Skin epidermis (tissue), 12 donors: ENCODE data around the gene SH3GL3.

Experiments
- H3K27ac ChIP-seq, 21 experiments: fragments of 200-600 bp; sonication (generic) in 11 of 21; one replicate each; pipeline ENCODE4 v1.5.0; 2020; ENCODE audit warnings: mild to moderate bottlenecking in 3 of 21, inconsistent platforms in 2 of 21, moderate library complexity in 2 of 21
- H3K4me3 ChIP-seq, 7 experiments: fragments of 200-600 bp; sonication (generic) in 2 of 7; one replicate each; pipeline ENCODE4 v1.5.0; 2020; ENCODE audit warnings: inconsistent platforms in 2 of 7, mild to moderate bottlenecking in 2 of 7, moderate library complexity in 1 of 7

Gene SH3GL3, protein sequence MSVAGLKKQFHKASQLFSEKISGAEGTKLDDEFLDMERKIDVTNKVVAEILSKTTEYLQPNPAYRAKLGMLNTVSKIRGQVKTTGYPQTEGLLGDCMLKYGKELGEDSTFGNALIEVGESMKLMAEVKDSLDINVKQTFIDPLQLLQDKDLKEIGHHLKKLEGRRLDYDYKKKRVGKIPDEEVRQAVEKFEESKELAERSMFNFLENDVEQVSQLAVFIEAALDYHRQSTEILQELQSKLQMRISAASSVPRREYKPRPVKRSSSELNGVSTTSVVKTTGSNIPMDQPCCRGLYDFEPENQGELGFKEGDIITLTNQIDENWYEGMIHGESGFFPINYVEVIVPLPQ

DNA sequence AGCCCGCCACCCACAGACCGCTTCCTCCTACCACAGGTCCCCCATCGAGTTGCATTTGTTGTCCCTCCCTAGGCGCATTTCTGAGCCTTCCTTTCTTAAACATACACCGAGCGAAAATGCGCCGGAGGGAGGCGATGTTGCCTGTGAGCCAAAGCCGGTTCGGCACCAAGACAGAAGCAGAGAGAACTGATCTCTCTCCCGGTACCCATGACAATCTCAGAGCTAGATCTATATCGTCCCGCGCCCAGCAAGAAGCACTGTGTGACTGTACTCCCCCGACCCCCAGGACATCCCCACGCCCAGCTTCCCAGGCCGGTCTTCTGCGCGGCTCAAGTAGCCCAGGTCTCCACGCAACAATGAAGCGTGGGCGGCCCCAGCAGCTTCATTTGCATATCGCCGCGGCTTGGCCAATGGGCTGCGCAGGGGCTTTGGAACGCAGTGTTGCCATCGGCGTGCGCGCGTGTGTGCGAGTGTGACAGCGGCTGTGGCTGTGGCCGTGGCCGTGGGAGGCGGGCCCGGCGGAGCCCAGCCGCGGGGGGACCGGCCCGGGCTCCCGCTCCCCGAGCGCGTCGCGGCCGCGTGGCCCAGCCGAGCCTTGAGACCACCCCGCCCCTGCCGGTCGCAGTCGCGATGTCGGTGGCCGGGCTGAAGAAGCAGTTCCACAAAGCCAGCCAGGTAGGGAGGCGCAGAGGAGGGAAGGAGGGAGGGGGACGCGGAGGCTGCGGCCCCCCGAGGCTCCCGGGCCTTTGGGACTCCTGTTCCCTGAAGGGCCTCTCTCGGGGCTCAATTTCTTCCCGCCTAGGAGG lies at the start of gene SH3GL3:
Gene SH3GL3 (plus strand): TSS at position 438 of the 806 bp plus-strand sequence. CDS start 193 bp downstream, at position 631.
- Histone ChIP-seq H3K27ac (peak within 1 kb of the TSS in 2 of 21 experiments; percentile 46 to 48), H3K4me3 (peak within 1 kb of the TSS; percentile 24 to 53 (median 36))

DNA sequence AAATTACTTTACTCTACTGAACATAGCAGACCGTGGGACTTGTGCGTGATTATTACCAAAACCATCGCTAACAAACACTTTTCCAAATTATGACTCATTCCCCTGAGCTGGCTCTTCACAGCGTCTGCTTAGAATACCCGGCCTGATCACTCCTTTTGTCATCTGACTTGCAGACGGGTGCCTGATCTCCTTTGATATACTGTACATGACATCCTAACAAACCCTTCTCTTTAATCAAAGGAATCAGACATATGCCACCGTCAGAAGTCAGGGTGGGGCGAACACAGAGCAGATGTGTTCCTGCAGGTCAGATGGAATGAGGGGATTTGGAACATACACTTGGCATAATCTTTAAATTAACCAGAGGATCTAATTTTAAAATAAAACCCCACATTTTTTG lies 48.5 kb upstream of the SH3GL3 start:
- H3K27ac ChIP-seq, result no peak overlapping the region
- H3K4me3 ChIP-seq, result no peak overlapping the region

DNA sequence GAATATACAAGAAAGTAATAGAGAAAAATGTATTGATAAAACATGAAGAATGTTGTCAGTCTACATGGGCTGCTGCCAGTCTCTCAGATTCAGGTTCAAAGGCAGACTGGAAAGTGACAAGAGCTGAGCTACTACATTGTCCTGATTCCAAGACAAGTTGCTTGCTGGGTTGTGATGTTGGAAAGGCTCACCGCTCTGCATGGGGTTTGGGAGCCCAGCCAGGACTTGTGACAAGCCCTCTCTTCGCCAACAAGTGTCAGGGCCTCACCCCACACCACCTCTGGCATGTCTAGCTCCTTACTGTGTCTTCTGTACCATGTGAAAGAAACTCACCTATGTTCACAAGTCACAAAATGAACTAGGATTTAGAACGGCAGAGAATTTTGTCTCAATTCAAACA lies 43.0 kb upstream of the SH3GL3 start:
- no peak overlapping the region for H3K27ac ChIP-seq
- H3K4me3 ChIP-seq, result no peak overlapping the region

DNA sequence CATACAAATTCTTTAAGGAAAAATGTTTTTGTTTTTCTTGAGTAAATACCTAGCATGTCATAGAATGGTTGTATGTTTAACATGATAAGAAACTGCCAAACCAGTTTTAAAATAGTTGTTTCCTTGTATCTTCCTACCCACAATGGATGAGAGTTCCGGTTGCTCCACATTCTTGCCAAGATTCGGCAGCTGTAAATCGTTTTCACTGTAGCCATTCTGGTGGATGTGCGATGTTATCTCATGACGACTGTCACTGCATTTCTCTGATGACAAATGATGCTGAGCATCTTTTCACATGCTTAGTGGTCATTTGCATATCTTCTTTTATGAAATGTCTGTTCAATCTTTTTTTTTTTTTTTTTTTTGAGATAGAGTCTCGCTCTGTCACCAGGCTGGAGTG lies 36.6 kb upstream of the SH3GL3 start:
- Histone ChIP-seq H3K27ac (no peak overlapping the region), H3K4me3 (no peak overlapping the region)

DNA sequence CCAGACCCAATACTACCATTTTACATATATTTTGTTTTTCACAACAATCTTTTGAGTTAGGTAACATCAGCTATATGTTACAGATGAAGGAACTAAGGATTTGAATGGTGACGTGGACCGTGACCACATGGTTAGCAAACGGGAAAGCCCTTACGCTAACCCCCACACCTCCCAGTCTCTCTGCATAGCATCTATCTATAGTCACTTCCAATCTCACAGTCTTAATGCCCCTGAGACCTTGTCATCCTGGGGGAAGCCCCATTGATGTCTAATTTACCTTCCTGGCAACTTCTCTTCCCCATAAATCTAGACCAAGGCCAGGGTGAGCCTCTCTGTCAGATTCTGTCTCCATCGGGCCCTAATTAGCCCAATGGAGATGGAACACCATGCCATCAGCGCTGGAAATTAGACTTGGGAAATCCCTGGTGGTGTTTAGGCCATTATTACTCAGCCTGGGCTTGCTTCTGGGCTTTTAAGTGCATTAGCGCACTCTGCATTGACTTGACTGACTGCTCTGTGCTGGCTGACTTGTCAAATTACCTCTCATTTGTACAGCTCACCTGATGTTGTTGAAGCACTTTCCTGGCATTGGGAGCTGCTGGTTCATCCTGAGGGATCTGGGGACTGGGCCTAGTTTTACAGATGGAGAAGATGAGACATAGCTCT lies 34.0 kb upstream of the SH3GL3 start:
- no peak overlapping the region for H3K4me3 ChIP-seq

DNA sequence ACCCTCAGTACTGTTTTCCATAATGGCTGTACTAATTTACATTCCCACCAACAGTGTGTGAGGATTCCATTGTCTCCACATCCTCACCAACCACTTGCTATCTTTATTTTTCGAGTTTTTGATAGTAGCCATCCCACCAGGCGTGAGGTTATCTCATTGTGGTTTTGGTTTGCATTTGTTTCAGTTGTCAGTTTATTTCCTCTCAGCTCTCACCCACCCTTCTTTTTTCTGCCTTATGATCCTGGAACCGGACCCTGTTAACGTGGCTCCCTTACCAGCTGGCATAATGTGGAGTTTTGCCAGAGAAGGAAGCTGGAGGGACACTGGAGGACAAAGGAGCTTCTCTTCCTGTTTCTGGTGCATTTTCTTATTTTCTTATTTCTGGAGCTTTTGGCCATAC lies 25.1 kb upstream of the SH3GL3 start:
- no peak overlapping the region for H3K27ac ChIP-seq

More for the DNA sequence above, 34.0 kb upstream of the SH3GL3 start:
- H3K27ac ChIP-seq, result no peak overlapping the region

DNA sequence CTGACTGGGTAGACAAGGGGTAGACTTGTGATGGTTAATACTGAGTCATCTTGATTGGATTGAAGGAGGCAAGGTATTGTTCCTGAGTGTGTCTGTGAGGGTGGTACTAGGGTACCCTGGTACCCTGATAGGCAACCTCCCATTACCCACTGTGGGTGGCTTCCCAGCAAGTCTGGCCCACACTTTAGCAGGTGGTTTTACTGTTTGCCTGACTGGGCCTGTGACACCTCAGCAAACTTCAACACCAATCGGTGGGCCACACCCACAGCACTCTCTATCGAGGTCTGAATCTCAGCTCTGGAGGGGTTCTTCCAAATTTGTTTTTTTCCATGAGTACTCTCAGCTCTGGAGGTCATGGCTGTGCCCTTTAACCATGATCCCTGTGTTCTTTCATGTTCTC lies 24.6 kb upstream of the SH3GL3 start:
- Histone ChIP-seq H3K4me3 (no peak overlapping the region), H3K27ac (no peak overlapping the region)

More for the DNA sequence above, 25.1 kb upstream of the SH3GL3 start:
- H3K4me3 ChIP-seq, result no peak overlapping the region

DNA sequence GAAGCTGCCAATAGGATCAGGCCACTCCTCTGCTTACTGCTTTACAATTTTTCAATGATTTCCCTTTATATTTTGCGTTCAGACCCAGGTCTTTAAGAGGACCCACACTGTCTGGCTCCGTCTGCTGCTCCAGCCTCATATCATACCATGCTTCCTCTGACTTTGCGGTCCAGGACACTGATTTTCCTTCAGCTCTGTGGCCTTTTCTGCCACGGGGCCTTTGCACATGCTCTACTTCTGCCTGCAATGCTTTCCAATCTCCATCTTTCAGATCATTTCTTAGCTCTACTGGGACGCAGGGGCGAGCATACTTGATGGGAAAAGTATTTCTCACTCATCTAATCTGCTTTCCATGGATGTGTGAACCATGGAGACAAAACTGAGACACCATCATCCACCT lies 23.0 kb upstream of the SH3GL3 start:
- Histone ChIP-seq H3K4me3 (no peak overlapping the region), H3K27ac (no peak overlapping the region)

DNA sequence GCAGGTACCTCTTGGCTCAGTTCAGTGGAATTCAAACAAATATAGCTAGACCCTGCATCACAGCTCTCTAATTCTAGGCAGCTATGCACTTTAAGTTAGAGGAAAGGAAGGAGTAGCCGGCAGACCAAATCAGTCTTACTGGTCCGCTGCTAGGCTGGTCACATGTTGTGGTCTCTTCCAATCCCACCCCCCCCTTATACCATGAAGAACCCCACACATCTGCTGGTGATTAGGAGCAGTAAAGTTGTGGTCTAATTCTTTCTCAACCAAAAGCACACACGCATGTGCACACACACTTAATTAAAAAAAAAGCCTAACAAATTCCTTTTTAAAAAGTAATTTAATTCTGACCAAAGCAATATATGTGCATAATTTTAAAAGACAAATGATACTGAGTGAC lies 16.7 kb upstream of the SH3GL3 start:
- Histone ChIP-seq H3K27ac (no peak overlapping the region), H3K4me3 (no peak overlapping the region)

DNA sequence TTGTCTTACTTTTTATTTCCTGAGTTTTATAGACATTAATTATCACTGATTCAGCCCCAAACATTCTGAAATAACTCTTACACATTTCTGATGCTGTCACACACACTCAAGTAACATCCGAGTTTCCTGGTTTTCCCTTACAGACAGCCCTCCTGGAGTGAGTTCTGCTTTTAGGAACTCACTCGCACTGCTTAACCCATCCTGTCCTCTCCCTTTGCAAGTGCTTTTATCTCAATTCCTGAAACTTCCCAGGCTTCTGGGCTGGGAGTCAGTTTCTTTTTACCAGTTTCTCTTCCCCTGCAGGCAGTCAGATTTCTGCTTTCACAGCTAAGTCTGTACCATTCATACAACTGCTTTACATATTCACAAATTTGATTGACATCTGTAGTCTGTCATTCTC lies 15.6 kb upstream of the SH3GL3 start:
- Histone ChIP-seq H3K4me3 (no peak overlapping the region), H3K27ac (no peak overlapping the region)

DNA sequence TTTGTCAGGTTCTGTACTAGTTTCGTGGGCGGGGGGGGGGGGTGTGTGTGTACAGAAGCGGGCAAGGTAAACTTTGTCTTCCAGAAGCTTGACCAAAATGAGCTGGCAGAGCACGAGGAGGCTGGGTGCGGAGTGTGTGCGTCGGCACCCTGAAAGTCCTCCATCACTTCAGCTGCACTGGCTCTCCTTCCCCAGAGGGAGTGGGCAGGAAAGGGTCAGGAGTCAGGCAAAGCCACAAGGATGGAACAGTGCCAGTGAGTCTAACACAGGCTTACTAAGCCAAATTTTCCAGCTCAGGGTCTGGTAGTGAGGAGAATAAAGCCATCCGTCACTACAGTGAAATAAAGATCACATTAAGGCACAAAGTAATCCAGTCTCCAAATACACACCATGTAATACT lies 11.9 kb upstream of the SH3GL3 start:
- Histone ChIP-seq H3K27ac (no peak overlapping the region), H3K4me3 (no peak overlapping the region)

DNA sequence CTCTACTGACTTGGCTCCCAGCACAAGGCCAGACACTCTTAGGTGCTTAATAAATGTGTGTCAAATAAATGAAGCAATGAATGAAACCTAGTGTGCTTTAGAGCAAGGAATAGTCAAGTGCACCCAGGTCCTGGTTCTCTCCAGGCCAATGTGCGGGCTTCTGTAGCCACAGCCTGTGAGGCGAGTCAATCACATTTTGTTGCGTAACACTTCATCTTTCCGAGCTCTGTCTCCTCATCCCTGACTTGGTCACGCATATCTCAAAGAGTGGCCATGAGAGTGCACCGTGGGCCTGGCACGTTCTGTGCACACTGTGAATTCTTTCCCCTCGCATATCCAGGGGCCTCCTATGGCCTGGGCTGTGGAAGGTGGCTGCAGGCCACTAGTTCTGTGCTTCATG lies 11.4 kb upstream of the SH3GL3 start:
- no peak overlapping the region for H3K27ac ChIP-seq
- no peak overlapping the region for H3K4me3 ChIP-seq

DNA sequence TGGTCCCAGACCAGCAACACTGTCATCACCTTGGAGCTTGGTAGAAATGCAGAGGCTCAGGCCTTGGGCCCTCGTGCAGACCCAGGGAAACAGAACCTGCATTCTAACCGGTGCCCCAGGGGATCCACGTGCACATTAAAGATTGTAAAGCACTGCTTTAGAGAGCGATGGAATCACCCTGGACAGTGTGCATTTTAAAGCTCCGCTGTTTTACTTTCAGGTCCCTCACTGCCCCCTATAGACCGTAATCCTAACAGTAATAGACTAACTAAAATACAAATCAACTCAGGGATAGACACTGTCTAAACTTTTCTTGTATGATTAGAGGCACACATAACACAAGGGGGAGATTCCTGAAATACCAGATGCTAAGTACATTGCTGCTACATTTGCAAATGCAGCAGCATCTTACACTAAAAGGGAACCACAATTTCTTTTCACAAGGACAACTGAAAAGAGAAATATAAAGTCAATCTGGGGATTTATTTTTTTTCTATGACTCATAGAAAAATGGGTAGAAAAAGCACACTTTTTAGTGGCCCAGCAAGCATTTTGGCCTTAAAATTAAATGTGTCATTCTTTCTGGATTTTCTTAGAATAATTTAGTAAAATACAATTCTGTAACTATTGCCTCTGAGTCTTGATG lies 10.5 kb upstream of the SH3GL3 start:
- Histone ChIP-seq H3K27ac (no peak overlapping the region), H3K4me3 (no peak overlapping the region)

DNA sequence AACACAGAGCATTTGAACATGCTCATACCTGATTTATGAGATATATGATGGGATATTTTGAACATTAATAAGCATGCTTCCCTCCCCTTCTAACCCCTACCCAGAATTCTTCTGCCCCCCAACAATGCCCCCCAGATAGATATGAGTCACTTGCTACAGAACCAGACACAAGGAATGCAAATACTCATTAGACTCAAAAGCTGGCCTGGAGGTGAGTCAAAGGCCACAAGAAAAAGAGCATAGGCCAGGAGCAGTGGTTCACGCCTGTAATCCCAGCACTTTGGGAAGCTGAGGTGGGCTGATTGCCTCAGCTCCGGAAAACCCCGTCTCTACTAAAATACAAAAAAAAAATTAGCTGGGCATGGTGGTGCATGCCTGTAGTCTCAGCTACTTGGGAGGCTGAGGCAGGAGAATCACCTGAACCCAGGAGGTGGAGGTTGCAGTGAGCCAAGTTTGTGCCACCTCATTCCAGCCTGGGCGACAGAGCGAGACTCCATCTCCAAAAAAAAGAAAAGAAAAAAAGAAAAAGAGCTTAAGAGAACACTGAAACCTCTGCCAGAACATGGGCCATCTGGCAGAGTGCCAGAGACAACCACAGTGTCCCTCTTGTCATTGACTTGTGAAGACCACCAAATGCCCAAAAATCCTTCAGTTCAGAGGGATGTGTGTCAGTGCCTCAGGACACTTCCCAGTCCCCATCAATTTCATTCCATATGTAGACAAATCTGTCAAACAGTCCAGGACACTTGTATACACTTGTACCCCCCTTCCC lies 3.9 kb upstream of the SH3GL3 start:
- Histone ChIP-seq H3K27ac (no peak overlapping the region), H3K4me3 (no peak overlapping the region)

DNA sequence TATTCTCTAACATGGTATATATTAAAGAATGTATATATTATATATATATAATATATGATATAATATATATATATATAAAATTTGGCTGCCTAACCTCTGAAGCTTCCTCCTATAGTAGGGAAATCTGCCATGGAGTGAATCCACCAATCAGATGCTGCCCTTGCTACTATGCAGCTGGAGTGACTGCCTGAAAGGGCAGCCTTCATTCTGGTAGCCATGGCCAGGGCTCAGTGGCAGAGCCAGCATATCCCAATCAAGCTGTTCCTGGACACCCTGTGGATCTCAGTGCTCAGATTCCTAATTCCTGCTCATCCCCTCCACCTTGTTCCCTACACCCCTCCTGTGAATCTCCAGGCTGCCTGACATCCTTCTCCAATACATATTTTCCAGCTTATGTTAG lies 2.2 kb upstream of the SH3GL3 start:
- Histone ChIP-seq H3K4me3 (no peak overlapping the region), H3K27ac (no peak overlapping the region)

DNA sequence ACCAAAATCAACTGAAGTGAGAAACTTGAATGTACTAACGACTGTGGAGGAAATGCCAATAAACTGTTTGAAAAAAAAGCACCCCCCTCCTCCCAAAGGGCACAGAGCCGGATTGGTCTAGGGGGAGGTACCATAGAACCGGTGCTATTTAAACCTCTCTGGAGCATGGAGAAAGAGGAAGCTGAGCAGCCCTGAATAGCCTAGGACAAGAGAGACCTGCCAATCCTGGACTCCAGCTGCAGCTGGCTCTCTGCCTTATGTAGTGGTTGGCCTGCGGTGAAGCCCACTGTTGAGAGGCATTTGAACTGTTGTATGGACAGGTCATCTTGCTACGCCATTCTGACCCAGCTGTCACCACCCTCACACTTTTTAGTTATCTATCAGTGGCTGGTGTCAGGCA lies 1.5 kb upstream of the SH3GL3 start:
- no peak overlapping the region for H3K4me3 ChIP-seq
- H3K27ac ChIP-seq, result no peak overlapping the region

DNA sequence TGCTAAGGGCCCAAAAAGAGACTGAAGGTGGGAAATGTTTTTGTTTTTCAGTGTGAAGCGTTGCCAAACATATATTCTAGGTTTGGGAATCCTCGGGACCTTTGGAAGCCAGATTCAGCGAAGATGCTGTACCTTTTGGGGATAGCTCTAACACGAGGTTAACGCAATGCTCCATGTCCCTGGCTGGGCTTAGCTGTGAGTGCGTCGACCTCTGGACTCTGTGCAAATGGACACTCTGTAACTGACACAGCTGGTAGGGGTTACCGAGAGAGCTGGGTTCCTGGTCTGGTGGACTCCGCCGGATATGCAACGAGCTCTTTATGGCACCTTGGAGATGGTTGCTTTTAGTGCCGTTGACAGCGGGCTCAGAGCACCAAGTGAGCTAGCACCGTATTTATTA lies 724 bp upstream of the SH3GL3 start:
- Histone ChIP-seq H3K27ac (peak overlapping the region in 1 of 21 experiments; percentile 46), H3K4me3 (peak overlapping the region in 3 of 7 experiments; percentile 34 to 48 (median 38))

DNA sequence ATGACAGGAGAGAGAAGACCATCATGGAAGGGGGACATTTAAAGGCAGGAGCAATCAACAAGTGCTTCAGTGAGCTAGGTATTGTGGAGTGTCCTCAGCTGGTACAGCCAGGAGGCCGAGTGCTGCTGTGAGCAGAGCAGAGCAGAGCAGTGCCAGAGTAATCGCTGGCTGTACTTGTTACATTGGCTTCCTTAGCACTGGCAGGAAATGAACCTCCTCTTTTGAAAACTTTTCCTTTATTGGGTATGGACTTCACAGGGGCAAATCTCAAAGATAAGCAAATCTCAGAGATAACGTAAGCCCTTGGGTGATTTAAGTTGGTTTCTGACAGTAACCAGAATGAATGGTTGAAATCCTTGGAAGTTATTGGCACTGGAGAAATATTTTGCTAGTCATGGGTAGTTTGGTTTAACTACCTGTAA lies 2.1 kb downstream of the SH3GL3 start:
- Histone ChIP-seq H3K27ac (no peak overlapping the region), H3K4me3 (no peak overlapping the region)

DNA sequence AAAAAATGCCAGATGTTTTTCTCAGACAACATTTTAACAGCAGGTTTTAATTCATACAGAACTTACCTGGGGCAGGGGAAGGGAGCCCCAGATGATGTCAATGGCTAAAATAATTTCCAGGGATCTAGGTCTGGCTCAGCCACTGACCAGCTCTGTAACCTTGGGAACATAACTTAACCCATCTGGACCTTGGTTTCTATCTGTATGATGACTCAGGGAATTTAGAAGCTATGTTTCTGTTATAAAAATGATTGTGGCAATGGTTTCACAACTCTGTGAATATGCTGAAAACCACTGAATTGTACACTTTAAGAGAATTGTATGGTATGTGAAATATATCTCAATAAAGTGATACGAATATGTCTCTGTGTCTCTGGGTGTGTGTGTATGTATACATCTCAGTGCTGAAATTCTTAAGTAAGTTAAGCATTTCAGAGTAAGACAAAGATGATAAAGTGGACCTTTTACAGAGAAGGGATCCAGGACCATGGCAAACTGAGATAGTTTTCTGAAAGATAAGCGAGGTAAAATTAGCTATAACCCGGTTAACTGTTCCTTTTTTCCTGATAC lies 2.9 kb downstream of the SH3GL3 start:
- H3K27ac ChIP-seq, result no peak overlapping the region
- no peak overlapping the region for H3K4me3 ChIP-seq
